HG02588 (cell line): Measurements from ENCODE around the gene RIN1.

Experiments
- ATAC-seq: cut with Tn5 transposase; IDR thresholded peaks from one replicate; pipeline ENCODE4 v1.9.1; 2021; ENCODE audit warnings: mild to moderate bottlenecking, moderate library complexity; ENCODE audit not compliant: unreplicated experiment

Gene RIN1

DNA sequence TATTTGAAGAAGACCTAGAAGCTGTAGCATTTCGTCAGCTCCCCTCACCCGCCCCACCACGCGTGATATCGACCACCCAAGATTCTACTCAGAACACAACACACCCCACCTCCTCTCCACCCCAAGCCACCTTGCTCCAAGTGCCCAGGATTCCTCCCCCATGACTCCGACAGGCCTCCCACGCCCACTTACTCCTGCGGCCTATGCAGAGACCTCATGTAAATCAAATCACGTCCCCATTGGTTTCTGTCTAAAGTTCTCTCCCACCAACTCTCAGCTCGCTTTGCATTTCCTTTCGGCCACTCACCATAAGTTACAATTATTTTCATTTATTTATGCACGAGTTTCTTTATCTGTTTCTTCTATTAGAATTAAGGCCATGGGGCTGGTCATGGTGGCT is 33.6 kb downstream of the RIN1 start:
- ATAC-seq: no peak

DNA sequence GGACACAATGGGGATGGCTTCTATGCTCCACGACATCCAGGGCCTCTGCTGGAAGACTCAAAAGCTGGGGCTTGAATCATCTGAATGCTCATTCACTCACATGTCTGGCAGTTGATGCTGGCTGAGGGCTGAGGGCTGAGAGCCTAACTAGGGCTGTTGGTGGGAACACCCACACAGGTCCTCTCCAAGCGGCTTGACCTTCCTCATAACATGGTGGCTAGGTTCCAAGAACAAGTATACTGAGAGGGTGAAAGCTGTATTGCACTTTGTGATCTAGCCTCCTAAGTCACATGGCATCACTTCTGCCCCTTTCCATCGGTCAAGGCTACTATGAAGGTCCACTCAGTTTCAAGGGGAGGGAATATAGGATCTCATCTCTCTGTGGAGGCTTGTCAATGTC is 37.0 kb downstream of the RIN1 start:
- ATAC-seq: no peak

DNA sequence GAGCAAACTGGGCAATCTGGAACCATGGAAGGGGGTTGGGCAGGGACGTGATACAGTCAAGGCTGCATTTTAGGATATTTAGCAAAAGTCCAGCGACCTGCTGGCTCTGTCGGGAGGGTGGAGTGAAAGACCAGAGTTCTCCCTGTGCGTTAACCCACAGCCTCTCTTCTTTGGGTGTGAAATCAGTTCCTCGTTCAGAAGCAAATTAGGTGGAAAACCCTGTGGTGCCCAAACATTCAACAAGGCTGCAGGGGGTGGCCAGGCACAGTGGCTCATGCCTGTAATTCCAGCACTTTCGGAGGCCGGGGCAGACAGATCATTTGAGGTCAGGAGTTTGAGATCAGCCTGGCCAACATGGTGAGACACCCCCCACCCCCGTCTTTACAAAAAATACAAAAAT is 38.6 kb downstream of the RIN1 start:
- no peak for ATAC-seq

DNA sequence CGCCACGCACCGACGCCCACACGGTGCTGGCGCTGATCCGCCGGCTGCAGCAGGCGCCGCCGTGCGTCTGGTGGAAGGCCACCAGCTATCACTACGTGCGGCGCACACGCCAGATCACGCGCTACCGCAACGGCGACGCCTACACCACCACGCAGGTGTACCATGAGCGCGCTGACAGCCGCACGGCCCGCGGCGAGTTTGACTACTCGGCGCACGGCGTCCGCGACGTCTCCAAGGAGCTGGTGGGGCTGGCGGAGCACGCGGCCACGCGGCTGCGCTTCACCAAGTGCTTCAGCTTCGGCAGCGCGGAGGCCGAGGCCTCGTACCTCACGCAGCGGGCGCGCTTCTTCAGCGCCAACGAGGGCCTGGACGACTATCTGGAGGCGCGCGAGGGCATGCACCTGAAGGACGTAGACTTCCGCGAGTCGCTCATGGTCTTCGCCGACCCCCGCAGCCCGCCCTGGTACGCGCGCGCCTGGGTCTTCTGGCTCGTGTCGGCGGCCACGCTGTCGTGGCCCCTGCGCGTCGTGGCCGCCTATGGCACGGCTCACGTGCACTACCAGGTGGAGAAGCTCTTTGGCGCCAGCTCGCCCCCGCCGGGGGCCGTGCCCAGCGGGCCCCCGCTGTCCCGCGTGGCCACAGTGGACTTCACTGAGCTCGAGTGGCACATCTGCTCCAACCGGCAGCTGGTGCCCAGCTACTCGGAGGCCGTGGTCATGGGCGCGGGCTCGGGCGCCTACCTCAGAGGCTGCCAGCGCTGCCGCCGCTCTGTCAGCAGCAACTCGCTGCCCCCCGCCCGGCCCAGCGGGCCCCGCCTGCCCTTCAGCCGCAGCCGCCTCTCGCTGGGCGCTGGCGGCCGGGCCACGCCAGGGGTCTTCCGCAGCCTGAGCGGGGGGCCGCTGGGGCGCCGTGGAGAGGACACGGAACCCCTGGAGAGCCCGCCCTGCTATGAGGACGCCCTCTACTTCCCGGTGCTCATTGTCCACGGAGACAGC is 41.3 kb downstream of the RIN1 start:
- no peak for ATAC-seq

DNA sequence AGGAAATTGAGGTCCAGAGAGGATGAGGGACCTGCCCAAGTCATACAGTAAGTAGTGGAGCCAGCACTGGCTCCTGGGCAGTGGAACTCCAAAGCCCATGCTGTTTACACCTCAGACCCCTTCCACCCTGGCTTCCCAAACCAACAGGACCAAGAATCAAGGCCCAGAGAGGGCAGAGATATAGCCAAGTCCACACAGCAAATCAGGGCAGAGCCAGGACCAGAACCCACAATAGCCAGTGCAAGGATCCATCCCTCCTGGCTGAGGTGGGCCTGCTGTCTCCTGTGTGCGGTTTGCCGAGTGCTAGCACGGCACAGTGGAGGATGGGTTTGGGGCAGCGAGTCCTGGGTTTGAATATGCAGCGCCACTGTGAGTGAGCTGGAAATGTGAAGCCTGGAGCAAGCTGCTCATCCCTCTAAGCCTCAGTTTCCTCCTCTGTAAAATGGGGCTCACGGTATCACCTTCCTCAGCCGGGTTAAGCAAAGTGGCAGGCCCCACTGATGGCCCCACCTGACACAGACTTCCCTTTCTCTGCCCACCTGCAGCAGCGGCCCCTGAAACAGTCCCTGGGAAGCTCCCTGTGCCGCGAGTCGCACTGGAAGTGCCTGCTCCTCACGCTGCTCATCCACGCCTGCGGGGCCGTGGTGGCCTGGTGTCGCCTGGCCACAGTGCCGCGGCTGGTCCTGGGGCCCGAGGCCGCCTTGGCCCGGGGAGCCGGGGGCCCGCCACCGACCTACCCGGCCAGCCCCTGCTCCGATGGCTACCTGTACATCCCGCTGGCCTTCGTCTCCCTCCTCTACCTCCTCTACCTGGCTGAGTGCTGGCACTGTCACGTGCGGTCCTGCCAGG is 42.2 kb downstream of the RIN1 start:
- ATAC-seq: no peak

DNA sequence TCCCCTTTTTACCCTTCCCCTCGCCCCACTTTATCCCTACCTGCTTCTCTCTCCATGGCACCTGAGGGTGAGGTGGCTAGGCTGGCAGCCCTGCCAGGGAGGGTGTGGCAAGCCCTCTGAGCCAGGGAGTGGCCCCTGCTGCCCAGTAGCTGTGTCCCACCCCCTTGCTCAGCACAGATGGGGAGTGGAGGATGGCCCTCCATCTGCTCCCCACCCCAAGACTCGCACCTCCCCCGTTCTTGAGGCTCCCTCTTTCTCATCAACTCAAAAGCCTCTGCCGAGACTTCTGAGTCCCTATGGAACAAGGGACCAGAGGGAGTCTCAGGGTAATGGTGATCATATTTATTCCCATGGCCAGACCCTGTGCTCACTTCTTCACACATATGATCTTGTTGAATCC is 42.9 kb downstream of the RIN1 start:
- ATAC-seq: no peak

DNA sequence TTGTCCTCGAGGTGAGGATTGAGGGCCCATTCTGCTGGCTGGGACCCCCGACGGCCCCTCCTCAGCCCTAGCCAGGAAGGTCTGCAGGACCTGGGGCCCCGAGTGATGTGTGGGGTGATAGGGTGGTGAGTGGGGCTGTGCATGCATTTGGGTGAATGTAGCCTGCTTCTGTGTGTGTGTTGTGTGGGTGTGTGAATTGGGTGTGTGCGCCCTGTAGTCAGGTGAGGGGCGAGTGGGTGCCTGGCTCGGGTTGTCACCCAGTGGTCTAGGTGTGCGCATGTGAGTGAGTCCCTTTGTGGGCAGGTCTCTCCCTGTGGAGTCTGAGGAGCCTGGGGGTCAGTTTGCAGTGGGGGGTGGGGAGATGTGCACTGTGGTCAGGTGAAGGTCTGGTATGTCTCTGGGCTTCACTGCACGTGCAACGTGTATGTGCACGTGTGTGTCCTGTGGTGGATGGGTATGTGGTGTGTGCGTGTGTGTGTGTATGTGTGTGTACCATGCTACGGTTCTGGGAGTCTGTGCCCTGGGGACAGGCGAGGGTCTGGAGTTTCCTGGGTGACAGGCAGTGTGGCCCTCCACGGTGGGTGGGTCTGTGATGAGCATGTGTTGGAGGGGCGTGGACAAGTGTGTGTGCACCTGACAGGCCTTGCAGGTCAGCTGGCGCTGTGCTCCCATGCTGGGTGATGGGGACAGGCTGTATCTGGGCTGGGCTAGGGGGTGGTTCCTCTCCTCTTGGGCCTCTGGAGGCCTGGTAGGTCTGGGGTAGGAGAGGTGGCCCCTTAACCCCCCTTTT is 43.5 kb downstream of the RIN1 start:
- ATAC-seq: no peak

DNA sequence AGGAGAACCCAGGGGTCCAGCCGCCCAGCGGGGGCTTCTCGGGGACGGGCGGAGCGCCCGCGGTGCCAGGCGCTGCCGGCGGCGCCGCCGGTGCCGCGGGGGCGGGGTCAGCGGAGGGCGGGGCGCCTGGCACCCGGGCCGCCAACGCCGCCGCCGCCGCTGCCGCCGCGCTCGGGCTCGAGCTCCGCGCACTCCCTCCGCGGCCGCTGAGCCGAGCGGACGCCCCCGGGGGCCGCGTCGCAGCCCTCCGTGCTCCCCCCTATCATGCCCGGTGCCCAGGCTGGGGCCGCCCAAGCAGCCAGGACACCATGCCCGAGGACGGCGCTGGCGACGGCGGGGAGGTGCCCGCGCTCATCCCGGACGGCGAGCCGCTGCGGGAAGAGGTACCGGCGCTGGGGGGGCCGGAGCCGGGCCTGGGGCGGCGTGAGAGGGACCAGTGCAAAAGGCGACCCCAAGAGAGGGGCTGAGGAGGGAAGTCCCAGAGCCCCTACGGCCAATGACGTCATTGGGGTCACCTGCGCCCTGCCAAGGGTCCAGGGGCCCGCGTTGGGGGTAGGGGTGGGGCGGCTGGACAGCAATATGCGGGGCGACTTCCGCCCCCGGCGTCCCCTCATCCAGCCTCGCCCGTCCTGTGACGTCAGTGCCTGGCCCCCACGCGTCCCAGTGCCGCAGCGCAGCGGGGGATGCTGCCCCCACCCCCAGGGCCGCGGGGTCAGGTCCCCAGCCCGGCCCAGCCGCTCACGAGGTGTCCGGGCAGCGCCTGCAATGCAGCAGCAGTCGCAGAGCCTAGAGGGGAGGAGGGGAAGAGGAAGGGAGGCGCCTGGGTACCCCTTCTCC is 44.3 kb downstream of the RIN1 start, which contains the start of gene TMEM151A:
Gene TMEM151A (plus strand): TSS at position 189 of the 837 bp plus-strand sequence. CDS start 120 bp downstream, at position 309.
- ATAC-seq: no peak

DNA sequence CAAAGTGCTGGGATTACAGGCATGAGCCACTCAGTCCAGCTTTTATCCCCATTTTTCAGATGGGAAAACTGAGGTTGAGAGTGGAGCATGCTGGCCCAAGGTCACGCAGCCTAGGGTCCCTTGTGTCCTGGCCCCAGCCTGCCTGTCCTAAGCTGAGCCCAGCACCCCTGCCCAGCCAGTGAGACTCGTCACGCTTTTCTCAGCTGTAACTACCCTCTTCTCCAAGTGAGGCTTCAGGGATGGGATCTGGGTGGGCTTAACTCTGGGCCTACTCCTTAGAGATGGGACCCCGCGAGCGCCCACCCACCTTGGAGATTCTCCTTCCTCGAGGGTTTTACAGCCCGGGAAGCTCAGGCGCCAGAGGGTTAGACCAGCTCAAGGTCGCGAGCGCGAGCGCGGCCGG is 44.9 kb downstream of the RIN1 start:
- ATAC-seq: no peak

DNA sequence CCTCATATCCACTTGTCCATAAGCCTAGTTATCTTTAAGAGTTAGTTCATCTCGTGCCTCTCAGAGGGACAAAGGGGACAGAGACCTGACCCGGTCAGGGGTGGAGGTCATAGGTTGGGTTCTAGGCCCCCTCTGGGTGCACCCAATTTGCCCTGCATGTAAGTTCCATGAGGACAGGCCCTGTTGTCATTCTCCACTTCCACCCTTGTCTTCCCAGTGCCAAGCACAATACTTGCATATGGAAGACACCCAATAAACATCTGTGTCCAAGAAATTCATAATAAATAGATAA is 46.0 kb downstream of the RIN1 start:
- ATAC-seq: no peak

DNA sequence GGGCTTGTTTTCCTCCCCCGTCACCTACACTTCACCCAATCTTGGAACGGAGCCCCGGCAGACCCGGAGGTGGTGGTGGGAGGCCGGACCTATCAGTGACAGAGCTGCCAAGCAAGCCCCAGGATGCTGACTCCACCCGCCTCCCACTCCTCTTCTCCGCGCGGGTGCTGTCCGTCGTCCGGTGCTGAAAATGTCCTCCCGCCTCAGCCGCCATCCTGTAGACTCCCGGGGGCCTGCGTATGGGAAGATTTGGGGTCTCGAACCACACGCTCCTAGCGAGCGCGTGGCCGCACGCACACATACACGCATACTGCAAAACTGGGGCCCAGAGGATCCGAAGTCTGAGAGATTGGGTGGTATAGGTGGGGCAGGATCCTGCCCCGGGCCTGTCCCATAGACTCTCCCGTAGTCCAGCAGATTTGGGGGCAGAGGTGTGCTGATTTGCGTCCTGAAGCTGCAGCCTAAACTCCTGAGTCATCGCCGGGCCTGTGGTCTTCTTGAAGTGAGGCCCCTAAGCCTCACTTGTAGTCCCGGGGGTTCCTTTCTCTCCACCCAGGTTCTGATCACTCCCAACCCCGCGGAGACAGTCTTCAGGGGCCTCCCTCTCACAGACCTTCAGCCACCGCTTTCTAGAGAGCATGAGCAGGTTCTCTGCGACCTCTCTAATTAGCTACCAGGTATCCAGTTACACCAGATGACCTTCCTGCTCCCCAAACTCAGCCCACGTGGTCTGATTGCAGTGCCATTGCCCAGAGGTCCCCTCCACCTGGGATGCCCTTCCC is 46.5 kb downstream of the RIN1 start:
- peak; percentile 23 for ATAC-seq

DNA sequence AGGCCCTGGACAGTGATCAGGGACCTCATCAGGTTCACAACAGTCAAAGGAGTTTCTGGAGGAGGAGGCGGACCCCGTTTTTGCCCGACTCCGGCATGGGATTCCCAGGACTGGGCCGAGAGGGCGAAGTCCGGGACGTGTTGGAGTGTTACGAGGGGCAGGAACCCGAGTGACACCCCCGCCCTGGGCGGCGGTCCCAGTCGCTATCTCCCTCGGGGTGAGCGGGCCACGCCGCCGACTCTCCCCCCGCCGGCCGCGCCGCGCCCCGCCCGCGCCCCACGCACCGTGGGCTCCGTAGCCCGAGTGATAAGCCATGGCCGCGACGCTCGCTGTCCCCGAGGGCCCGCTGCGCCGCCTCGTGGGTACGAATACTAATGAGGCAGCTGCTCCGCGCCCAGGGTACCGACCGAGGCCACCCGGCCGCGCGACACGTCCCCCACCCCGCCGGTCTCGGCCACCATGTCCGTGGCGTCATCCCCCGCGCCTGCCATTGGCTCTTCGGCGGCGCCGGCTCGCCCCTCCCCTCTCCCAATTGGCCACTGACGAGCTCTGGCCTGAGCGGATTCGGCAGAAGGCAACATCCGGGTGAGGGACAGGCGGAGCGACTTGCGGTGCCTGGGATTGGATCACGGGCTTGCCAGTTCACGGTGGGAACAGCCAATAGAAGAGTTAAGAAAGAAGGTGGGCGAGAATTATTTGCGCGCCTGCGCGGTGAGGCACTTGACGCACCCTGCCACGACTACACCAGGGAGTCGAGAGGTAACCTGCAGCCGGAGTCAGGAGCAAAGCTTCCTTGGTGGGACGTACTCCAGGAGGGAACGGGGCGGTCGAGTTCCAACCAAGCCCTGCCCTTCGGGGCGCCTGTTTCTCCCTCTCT is 47.3 kb downstream of the RIN1 start, which contains the start of gene YIF1A:
Gene YIF1A (minus strand): TSS at position 473 of the 877 bp plus-strand sequence. CDS start 158 bp downstream, at position 315.
- ATAC-seq: peak; percentile 86

DNA sequence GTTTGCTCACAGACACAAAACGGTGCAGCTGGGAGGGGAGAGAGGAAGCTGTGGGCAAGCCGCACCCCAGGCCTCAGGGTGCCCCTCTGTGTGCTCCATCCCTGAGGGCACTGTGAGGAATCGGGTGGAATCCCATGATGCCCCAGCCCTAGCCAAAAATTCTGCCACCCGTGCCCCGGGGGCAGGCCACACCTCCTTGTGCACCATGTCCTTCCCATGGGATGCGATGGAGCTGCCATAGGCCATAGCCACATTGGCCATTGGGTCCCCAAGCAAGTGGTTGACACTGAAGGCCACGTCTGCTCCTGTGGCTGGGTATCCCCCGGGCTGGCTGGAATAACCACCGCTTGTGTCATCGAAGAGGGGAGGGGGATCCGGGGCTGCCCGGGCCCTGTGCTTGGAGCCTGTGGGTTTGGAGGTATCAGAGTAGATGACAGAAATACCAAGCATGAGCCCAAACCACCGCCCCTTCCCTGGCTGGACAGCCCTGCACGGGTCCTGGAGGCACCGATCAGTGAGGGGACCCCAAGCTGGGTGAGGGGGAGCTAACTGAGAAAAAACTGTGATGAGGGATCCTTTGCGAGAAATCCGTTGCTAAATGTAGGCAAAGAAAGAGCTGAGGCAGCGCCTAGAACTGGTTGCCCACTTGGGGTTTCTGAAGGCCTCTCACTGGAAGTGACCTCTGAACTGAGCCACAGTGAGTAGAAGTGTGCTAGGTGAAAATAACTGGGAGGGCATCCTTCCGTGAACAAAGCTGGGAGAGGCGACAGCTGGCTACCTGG is 48.2 kb downstream of the RIN1 start:
- ATAC-seq: no peak

DNA sequence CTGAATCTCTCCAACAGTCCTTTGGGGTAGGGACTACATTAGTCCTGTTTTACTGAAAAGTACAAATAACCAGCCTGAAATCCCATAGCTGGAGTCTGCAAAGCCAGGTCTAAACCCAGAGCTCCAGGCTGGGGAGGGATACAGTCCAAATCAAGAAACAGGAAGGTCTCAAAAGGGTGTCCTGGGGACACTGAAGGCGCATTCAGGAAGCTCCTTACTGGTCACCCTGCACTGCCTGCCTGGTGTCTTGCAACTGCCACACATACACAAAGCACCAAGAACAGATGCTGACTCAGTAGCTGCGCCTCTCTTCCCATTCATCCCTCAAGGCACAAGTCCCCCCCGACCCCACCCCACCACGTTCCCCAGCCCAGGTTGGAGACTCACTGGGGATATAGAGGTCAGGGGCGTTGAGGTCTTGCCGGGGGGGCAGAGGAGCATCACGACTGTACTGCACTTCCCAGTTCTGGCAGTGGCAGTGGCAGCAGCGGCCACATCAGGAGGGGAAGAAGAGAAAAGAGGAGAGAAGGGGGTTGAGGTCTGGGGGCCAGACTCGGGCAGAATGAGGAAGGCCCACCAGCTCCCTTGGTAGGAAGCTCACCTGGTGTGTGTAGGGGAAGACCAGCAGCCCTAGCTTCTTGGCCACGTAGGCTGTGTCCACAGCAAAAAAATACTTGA is 48.9 kb downstream of the RIN1 start:
- ATAC-seq: no peak

DNA sequence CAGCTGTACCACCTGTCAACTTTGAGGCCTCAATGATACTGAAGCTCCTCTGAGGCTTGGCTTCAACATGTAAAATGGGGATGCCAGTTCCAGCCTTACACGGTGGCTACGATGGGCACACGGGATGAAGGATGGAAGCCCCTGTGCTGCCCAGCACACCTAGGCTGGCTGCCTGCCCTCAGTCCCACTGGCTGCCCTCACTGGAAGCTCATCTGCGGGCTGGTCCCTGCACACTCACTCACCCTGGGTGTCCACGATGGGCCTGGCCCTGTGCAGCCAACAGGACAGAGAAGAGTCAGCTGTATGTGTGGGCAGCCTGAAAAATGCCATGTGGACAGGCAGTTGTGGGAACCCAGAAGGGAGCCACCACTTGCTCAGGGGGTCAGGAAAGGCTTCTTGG is 49.5 kb downstream of the RIN1 start:
- ATAC-seq: no peak

DNA sequence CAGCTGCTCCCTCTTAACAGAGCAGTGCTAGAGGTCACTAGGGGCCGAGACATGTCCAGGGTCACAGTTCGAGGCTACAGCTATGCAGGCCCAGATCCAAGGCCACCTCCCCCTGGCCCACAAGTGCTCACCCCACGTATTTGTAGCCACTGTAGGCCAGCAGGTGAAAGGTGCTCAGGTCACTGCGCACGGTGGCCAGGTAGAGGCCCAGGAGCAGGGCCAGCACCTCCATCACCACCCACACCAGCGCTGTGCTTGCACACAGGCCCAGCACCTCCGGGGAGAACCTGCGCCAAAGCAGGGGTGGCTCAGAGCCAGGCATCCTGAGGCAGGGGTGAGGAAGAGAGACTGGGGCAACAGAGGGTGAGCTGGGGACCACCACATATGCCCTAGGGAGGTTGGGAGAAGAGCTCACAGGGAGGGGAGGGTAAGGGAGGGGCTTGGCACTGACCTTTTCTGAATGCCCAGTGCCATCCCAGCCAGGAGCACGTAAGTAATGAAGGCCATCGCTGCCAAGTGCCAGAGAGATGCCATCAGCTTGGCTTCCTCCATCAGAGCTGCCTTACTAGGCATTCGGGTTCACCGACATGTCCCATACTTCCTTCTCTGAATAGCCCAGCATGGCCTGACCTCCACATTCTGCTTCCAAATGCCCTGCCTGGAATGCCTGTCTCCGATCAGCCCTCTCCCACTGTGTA is 50.8 kb downstream of the RIN1 start:
- no peak for ATAC-seq
